Retinal pigment epithelial cell (primary cell): ENCODE measurements around the gene ZNF385D.

Experiments used
- DNase-seq: peaks from one replicate; pipeline ENCODE4 v3.0.0-alpha.2; 2010; ENCODE audit warnings: low read depth
- H3K4me3 ChIP-seq: 2 replicates; pipeline ENCODE4 v1.5.1; 2011; ENCODE audit warnings: mild to moderate bottlenecking, low read length, control low read depth, moderate library complexity
- CTCF ChIP-seq: conservative IDR thresholded peaks from 2 replicates; pipeline ENCODE4 v1.5.1; 2011; ENCODE audit warnings: low read depth, low read length, control low read depth, inconsistent platforms

Gene ZNF385D

DNA sequence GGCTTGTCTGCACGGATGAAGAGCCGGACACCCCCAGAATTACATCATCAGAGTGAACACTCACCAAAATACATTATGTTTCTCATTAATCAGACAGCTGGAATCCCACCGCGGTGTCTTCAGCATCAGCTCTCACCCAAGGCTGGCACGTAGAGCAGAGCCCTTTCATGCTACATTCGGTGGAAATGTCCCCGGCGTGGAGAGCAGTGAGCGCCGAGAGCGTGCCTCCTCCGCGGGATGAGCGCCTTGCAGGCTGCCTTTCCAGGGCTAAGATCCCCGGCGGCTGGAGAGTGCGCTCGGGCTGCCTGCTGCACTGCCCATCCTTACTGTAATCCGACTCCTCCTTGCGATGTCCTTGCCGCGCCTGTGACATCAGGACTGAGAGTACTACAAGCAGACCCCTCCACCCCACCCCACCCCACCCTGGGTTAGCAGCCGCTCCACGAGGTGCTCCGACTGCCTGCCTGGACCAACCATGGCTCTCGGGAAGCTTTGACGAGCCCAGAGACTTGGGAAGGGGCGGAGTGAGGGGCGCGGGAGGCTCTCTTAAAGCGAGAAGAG is at the start of gene ZNF385D:
TSS of gene ZNF385D (minus strand) at position 380 of the 561 bp plus-strand sequence. CDS start at position 86, 294 bp downstream.
- no peak for TF ChIP-seq CTCF
- peak within 1 kb of the TSS; percentile 75 for H3K4me3 ChIP-seq
- no peak for DNase-seq

- no peak for DNase-seq
- TF ChIP-seq CTCF: no peak
- H3K4me3 ChIP-seq: no peak overlapping the region
Observed at GRCh38 chr3:21798356-21799088, 47.5 kb upstream of the ZNF385D start.

- peak; percentile 56 for DNase-seq
- no peak for TF ChIP-seq CTCF
Observed at GRCh38 chr3:21795921-21796320, 44.9 kb upstream of the ZNF385D start.

DNA sequence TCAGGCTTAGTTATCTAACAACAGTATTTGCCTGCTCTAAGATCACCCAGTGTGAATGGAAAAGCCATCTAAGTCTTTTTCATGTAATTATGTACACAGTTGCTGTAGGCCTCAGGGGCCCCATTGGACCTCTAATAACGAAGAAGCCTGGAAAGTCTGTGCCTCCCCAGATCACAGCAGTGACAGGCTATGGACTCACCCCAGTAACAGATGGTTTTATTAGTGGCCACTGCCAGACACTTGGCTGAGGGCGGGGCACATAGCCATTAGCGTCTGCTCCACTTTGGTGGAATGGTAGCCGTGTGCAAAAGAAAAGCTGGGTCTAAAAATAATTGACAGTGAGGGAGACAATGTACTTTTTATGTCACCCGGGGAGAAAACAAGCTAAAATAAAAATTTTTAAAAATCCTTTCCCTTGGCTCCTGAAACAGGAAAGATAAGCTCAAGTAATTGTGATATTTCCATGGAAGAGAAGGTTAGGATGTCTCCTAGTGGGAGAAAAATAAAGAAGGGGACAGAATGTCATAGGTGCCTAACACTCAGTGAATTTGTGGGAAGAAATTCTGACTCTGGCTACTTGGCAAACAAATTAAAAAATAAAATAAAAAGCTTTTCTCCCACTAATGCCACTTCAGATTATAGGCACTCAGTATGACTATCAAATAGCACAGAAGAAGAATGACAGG is 44.3 kb upstream of the ZNF385D start:
- no peak overlapping the region for H3K4me3 ChIP-seq
- no peak for TF ChIP-seq CTCF
- DNase-seq: no peak

More at GRCh38 chr3:21795921-21796320, 44.9 kb upstream of the ZNF385D start:
- H3K4me3 ChIP-seq: no peak overlapping the region

- TF ChIP-seq CTCF: no peak
- no peak overlapping the region for H3K4me3 ChIP-seq
- DNase-seq: no peak
Observed at GRCh38 chr3:21794291-21794690, 43.3 kb upstream of the ZNF385D start.

- DNase-seq: no peak
- H3K4me3 ChIP-seq: no peak overlapping the region
- TF ChIP-seq CTCF: no peak
Observed at GRCh38 chr3:21792176-21792575, 41.2 kb upstream of the ZNF385D start.
